WTC11 (cell line): ENCODE results near the gene CREM. TPM values are rescaled to one million over a fixed set of nuclear protein-coding genes. Genes with fewer than 3 reads are reported as not detected.

Experiments
- ATF3 ChIP-seq: sonication (generic); formaldehyde crosslinking; conservative IDR thresholded peaks from 2 replicates; pipeline ENCODE4 v1.8.1; 2022; ENCODE audit warnings: mild to moderate bottlenecking, missing genetic modification reagents
- CBFB ChIP-seq: sonication (generic); formaldehyde crosslinking; IDR thresholded peaks from 2 replicates; pipeline ENCODE4 v1.8.1; 2022; ENCODE audit warnings: mild to moderate bottlenecking, low read depth, missing genetic modification reagents
- CTCF ChIP-seq: fragments of 200-600 bp; IDR thresholded peaks from 2 replicates; pipeline ENCODE4 v1.8.0; 2022; ENCODE audit warnings: antibody characterized with exemption
- E2F4 ChIP-seq: sonication (generic); formaldehyde crosslinking; IDR thresholded peaks from 2 replicates; pipeline ENCODE4 v1.8.1; 2022; ENCODE audit warnings: low read depth, mild to moderate bottlenecking, moderate library complexity, missing genetic modification reagents, borderline replicate concordance
- ELF4 ChIP-seq: sonication (generic); formaldehyde crosslinking; IDR thresholded peaks from 2 replicates; pipeline ENCODE4 v1.8.1; 2022; ENCODE audit warnings: low read depth, mild to moderate bottlenecking, moderate library complexity, missing genetic modification reagents
- EMX1 ChIP-seq: fragments of 250-450 bp; sonication (Bioruptor Pico); IDR thresholded peaks from 2 replicates; pipeline ENCODE4 v1.8.0; 2021; ENCODE audit warnings: mild to moderate bottlenecking
- FOXP1 ChIP-seq: sonication (generic); formaldehyde crosslinking; IDR thresholded peaks from 2 replicates; pipeline ENCODE4 v1.8.0; 2022; ENCODE audit warnings: missing genetic modification reagents, mild to moderate bottlenecking, moderate library complexity, borderline replicate concordance
- FOXP4 ChIP-seq: sonication (generic); formaldehyde crosslinking; IDR thresholded peaks from 2 replicates; pipeline ENCODE4 v1.8.0; 2022; ENCODE audit warnings: mild to moderate bottlenecking, missing genetic modification reagents
- GRHL2 ChIP-seq: fragments of 250-450 bp; sonication (Bioruptor Pico); IDR thresholded peaks from 2 replicates; pipeline ENCODE4 v1.8.0; 2022; ENCODE audit warnings: mild to moderate bottlenecking, moderate library complexity; ENCODE audit not compliant: insufficient replicate concordance, severe bottlenecking
- MAX ChIP-seq: sonication (generic); formaldehyde crosslinking; IDR thresholded peaks from 2 replicates; pipeline ENCODE4 v1.8.0; 2022; ENCODE audit warnings: mild to moderate bottlenecking, missing genetic modification reagents
- MYBL2 ChIP-seq: sonication (generic); formaldehyde crosslinking; IDR thresholded peaks from 2 replicates; pipeline ENCODE4 v1.8.1; 2023; ENCODE audit warnings: mild to moderate bottlenecking, moderate library complexity, missing genetic modification reagents
- OVOL2 ChIP-seq: fragments of 250-450 bp; sonication (Bioruptor Pico); IDR thresholded peaks from 2 replicates; pipeline ENCODE4 v1.9.0; 2021; ENCODE audit warnings: mild to moderate bottlenecking, borderline replicate concordance
- SMAD3 ChIP-seq: sonication (generic); formaldehyde crosslinking; IDR thresholded peaks from 2 replicates; pipeline ENCODE4 v1.8.0; 2022; ENCODE audit warnings: missing genetic modification reagents, mild to moderate bottlenecking, borderline replicate concordance
- TEAD1 ChIP-seq: sonication (generic); formaldehyde crosslinking; IDR thresholded peaks from 2 replicates; pipeline ENCODE4 v1.8.0; 2022; ENCODE audit warnings: mild to moderate bottlenecking, missing genetic modification reagents
- TP53 ChIP-seq: sonication (generic); formaldehyde crosslinking; IDR thresholded peaks from 2 replicates; pipeline ENCODE4 v1.8.1; 2023; ENCODE audit warnings: mild to moderate bottlenecking, missing genetic modification reagents
- USF2 ChIP-seq: sonication (generic); formaldehyde crosslinking; IDR thresholded peaks from 2 replicates; pipeline ENCODE4 v1.8.1; 2023; ENCODE audit warnings: mild to moderate bottlenecking, missing genetic modification reagents, moderate library complexity
- ZNF219 ChIP-seq: sonication (generic); formaldehyde crosslinking; IDR thresholded peaks from 2 replicates; pipeline ENCODE4 v1.8.0; 2023; ENCODE audit warnings: missing genetic modification reagents, mild to moderate bottlenecking, borderline replicate concordance
- ZNF232 ChIP-seq: sonication (generic); formaldehyde crosslinking; IDR thresholded peaks from 2 replicates; pipeline ENCODE4 v1.8.0; 2022; ENCODE audit warnings: mild to moderate bottlenecking, missing genetic modification reagents
- ZNF263 ChIP-seq: sonication (generic); formaldehyde crosslinking; IDR thresholded peaks from 2 replicates; pipeline ENCODE4 v1.8.1; 2022; ENCODE audit warnings: low read depth, mild to moderate bottlenecking, moderate library complexity, missing genetic modification reagents
- ZNF416 ChIP-seq: fragments of 250-450 bp; sonication (Bioruptor Pico); IDR thresholded peaks from 2 replicates; pipeline ENCODE4 v1.9.0; 2021; ENCODE audit warnings: mild to moderate bottlenecking, inconsistent platforms
- ZNF425 ChIP-seq: fragments of 250-450 bp; sonication (Bioruptor Pico); conservative IDR thresholded peaks from 2 replicates; pipeline ENCODE4 v1.9.0; 2021; ENCODE audit warnings: mild to moderate bottlenecking
- ZNF532 ChIP-seq: fragments of 250-450 bp; sonication (Bioruptor Pico); IDR thresholded peaks from 2 replicates; pipeline ENCODE4 v1.9.0; 2021; ENCODE audit warnings: mild to moderate bottlenecking, borderline replicate concordance
- total RNA-seq: library from RNA; stranded (reverse); gene quantifications from 3 replicates; pipeline ENCODE4 v1.2.3, GENCODE V29; 2021

CREM gene
- total RNA-seq, 1 experiment from 2014 or later, result 23.6 TPM

GRCh38 chr10:35126530-35127288 is at the start of gene CREM (continued):
- peak; percentile 89 for TF ChIP-seq MYBL2 (CRISPR knock-in tag)
- TF ChIP-seq CTCF, result peak; percentile 94
- no peak for TF ChIP-seq ZNF416 (CRISPR knock-in tag)
- TF ChIP-seq ZNF263 (CRISPR knock-in tag), result no peak
- peak; percentile 84 for TF ChIP-seq TEAD1
- no peak for TF ChIP-seq ZNF532 (CRISPR knock-in tag)
- TF ChIP-seq CBFB, result no peak
- TF ChIP-seq USF2 (CRISPR knock-in tag), result no peak
- TF ChIP-seq ZNF425 (CRISPR knock-in tag), result no peak
- peak; percentile 44; the same call in 1 of the 2 replicates for TF ChIP-seq SMAD3 (CRISPR knock-in tag)
- no peak for TF ChIP-seq E2F4 (CRISPR knock-in tag)
- TF ChIP-seq EMX1 (CRISPR knock-in tag), result no peak
- no peak for TF ChIP-seq ZNF219 (CRISPR knock-in tag)
- TF ChIP-seq ZNF232 (CRISPR knock-in tag), result 0 out of 2 replicates have a peak, but pooled peaks have one; percentile 32
- no peak for TF ChIP-seq ELF4 (CRISPR knock-in tag)
- TF ChIP-seq OVOL2 (CRISPR knock-in tag), result no peak
- TF ChIP-seq GRHL2 (CRISPR knock-in tag), result no peak
- peak; percentile 86; the same call in 1 of the 2 replicates for TF ChIP-seq FOXP1 (CRISPR knock-in tag)
- no peak for TF ChIP-seq ATF3
- peak; percentile 82; the same call in 1 of the 2 replicates for TF ChIP-seq MAX (CRISPR knock-in tag)
- TF ChIP-seq TP53, result no peak; the same call in 1 of the 2 replicates
- peak; percentile 82 for TF ChIP-seq FOXP4 (CRISPR knock-in tag)
